ENCODE data around the gene ZNF770. TPM values are rescaled to one million over a fixed set of nuclear protein-coding genes. Genes with fewer than 3 reads are reported as not detected.
"Not testable (repeated sequence)": the region's sequence is repeated elsewhere in the genome, so short reads cannot be mapped to it uniquely, and the experiment has no call there.

ZNF770 gene
- total and polyA plus RNA-seq, 2 donors from 2014 or later = 13.9 to 52.9 TPM

GRCh38 chr15:34933432-34933975, 54.6 kb downstream of the ZNF770 start:
- no peak overlapping the region for H3K4me3 ChIP-seq (ENCODE audit: low read length in 3 of 3)
- H3K27ac ChIP-seq (ENCODE audit: low read depth in 2 of 2, low read length in 2 of 2) = no peak overlapping the region
- no peaks in the 10 kb centered on the region for H3K4me1 ChIP-seq (ENCODE audit: control insufficient read depth in 2 of 3, insufficient read depth in 2 of 3, low read depth in 1 of 3, low read length in 3 of 3)
- TF ChIP-seq, protein P1, sequence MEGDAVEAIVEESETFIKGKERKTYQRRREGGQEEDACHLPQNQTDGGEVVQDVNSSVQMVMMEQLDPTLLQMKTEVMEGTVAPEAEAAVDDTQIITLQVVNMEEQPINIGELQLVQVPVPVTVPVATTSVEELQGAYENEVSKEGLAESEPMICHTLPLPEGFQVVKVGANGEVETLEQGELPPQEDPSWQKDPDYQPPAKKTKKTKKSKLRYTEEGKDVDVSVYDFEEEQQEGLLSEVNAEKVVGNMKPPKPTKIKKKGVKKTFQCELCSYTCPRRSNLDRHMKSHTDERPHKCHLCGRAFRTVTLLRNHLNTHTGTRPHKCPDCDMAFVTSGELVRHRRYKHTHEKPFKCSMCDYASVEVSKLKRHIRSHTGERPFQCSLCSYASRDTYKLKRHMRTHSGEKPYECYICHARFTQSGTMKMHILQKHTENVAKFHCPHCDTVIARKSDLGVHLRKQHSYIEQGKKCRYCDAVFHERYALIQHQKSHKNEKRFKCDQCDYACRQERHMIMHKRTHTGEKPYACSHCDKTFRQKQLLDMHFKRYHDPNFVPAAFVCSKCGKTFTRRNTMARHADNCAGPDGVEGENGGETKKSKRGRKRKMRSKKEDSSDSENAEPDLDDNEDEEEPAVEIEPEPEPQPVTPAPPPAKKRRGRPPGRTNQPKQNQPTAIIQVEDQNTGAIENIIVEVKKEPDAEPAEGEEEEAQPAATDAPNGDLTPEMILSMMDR (IDR thresholded peaks at IDR 0.05; ENCODE audit: borderline replicate concordance, extremely low read depth, insufficient read depth) = no peak
- peaks cover 4 to 29% (median 7%) of the 10 kb centered on the region in 3 donors for H3K36me3 ChIP-seq (ENCODE audit: control insufficient read depth in 2 of 3, insufficient read depth in 3 of 3, low read length in 3 of 3)
- H3K9ac ChIP-seq (ENCODE audit: low read length in 3 of 3) = no peak overlapping the region
- H3K9me3 ChIP-seq (ENCODE audit: control insufficient read depth in 2 of 3, insufficient read depth in 1 of 3, low read length in 3 of 3) = no peaks in the 10 kb centered on the region
- FAIRE-seq (no peak), DNase-seq (no peak)
- H3K27me3 ChIP-seq (ENCODE audit: control insufficient read depth, insufficient read depth, low read length) = no peaks in the 10 kb centered on the region
- intact Hi-C loops (cut with DNase I) = no loop called here

GRCh38 chr15:34928349-34928748, 59.7 kb downstream of the ZNF770 start:
- H3K4me1 ChIP-seq (ENCODE audit: control insufficient read depth in 2 of 3, insufficient read depth in 2 of 3, low read depth in 1 of 3, low read length in 3 of 3); FAIRE-seq; DNase-seq; H3K4me3 ChIP-seq (ENCODE audit: low read length in 3 of 3); H3K9me3 ChIP-seq (ENCODE audit: control insufficient read depth in 2 of 3, insufficient read depth in 1 of 3, low read length in 3 of 3); H3K27ac ChIP-seq (ENCODE audit: low read depth in 2 of 2, low read length in 2 of 2); intact Hi-C loops (cut with DNase I); H3K27me3 ChIP-seq (ENCODE audit: control insufficient read depth, insufficient read depth, low read length); H3K9ac ChIP-seq (ENCODE audit: low read length in 3 of 3): not testable (repeated sequence)
- H3K36me3 ChIP-seq (ENCODE audit: control insufficient read depth in 2 of 3, insufficient read depth in 3 of 3, low read length in 3 of 3) = peaks cover 7 to 25% (median 13%) of the 10 kb centered on the region in 3 donors

Other genes with a start within 250 kb of the ZNF770 start
- gene GJD2, start 233.3 kb downstream of the ZNF770 start, total RNA-seq = not detected
- gene GJD2, start 233.3 kb downstream of the ZNF770 start, polyA plus RNA-seq (ENCODE audit: insufficient read depth, low read depth, low replicate concordance) = 0.26 TPM
- 25.0 TPM for gene ACTC1, start 192.7 kb downstream of the ZNF770 start, total RNA-seq
- 7.4 TPM for gene ACTC1, start 192.7 kb downstream of the ZNF770 start, polyA plus RNA-seq (ENCODE audit: insufficient read depth, low read depth, low replicate concordance)
- gene AQR, start 18.5 kb downstream of the ZNF770 start, total RNA-seq = 30.9 TPM
- gene AQR, start 18.5 kb downstream of the ZNF770 start, polyA plus RNA-seq (ENCODE audit: insufficient read depth, low read depth, low replicate concordance) = 14.2 TPM
- gene NANOGP8, start 97.0 kb upstream of the ZNF770 start, total RNA-seq = 1.3 TPM
- not detected for gene NANOGP8, start 97.0 kb upstream of the ZNF770 start, polyA plus RNA-seq (ENCODE audit: insufficient read depth, low read depth, low replicate concordance)